ENCODE data around the gene PLCB4. TPM values are rescaled to one million over a fixed set of nuclear protein-coding genes. Genes with fewer than 3 reads are reported as not detected.

PLCB4 gene
- total and polyA plus RNA-seq, 2 donors (not counting 1 experiment from before 2014, with no cell fraction given) = 7.3 to 13.7 TPM

GRCh38 chr20:9081423-9081966 is 12.6 kb downstream of the PLCB4 start:
- no peaks in the 10 kb centered on the region for H3K36me3 ChIP-seq (ENCODE audit: control insufficient read depth, insufficient read depth, low read length)
- H3K9ac ChIP-seq (ENCODE audit: insufficient read depth, low read length) = no peak overlapping the region
- H3K79me2 ChIP-seq (ENCODE audit: control insufficient read depth, insufficient read depth, low read length) = no peaks in the 10 kb centered on the region
- H2AFZ ChIP-seq (ENCODE audit: low read length) = no peak overlapping the region
- no peak overlapping the region for H3K4me3 ChIP-seq (replicated peaks in 1 of 4; ENCODE audit: control extremely low read depth in 1 of 4, insufficient read depth in 1 of 4, low read depth in 3 of 4, low read length in 4 of 4)
- H3K9me3 ChIP-seq (ENCODE audit: control insufficient read depth, insufficient read depth, low read depth, low read length) = no peaks in the 10 kb centered on the region
- no peak for TF ChIP-seq CTCF (conservative IDR thresholded peaks at IDR 0.05 in 1 of 2, IDR thresholded peaks at IDR 0.05 in 1 of 2; ENCODE audit: low read depth in 1 of 2, low read length in 2 of 2)
- H3K4me1 ChIP-seq (ENCODE audit: control insufficient read depth, extremely low read depth, insufficient read depth, low read length) = peaks cover 3% of the 10 kb centered on the region
- H4K20me1 ChIP-seq (ENCODE audit: control insufficient read depth, extremely low read depth, insufficient read depth, low read length) = no peaks in the 10 kb centered on the region
- H3K27ac ChIP-seq (ENCODE audit: insufficient read depth, low read length) = no peak overlapping the region
- no peak for DNase-seq (ENCODE audit: low read depth in 2 of 2)
- H3K27me3 ChIP-seq (ENCODE audit: control insufficient read depth, insufficient read depth, low read length) = no peaks in the 10 kb centered on the region
- H3K4me2 ChIP-seq (ENCODE audit: extremely low read depth, insufficient read depth, low read length) = no peak overlapping the region

GRCh38 chr20:9082741-9083140 is 13.9 kb downstream of the PLCB4 start:
- Histone ChIP-seq H2AFZ (ENCODE audit: low read length) (no peak overlapping the region), H3K4me1 (ENCODE audit: control insufficient read depth, extremely low read depth, insufficient read depth, low read length) (peaks cover 3% of the 10 kb centered on the region), H3K9me3 (ENCODE audit: control insufficient read depth, insufficient read depth, low read depth, low read length) (no peaks in the 10 kb centered on the region), H3K9ac (ENCODE audit: insufficient read depth, low read length) (no peak overlapping the region), H3K36me3 (ENCODE audit: control insufficient read depth, insufficient read depth, low read length) (no peaks in the 10 kb centered on the region), H3K79me2 (ENCODE audit: control insufficient read depth, insufficient read depth, low read length) (no peaks in the 10 kb centered on the region), H3K27me3 (ENCODE audit: control insufficient read depth, insufficient read depth, low read length) (no peaks in the 10 kb centered on the region), H3K4me2 (ENCODE audit: extremely low read depth, insufficient read depth, low read length) (no peak overlapping the region), H3K27ac (ENCODE audit: insufficient read depth, low read length) (no peak overlapping the region), H4K20me1 (ENCODE audit: control insufficient read depth, extremely low read depth, insufficient read depth, low read length) (no peaks in the 10 kb centered on the region), H3K4me3 (replicated peaks in 1 of 4; ENCODE audit: control extremely low read depth in 1 of 4, insufficient read depth in 1 of 4, low read depth in 3 of 4, low read length in 4 of 4) (no peak overlapping the region)
- no peak for DNase-seq (ENCODE audit: low read depth in 2 of 2)
- TF ChIP-seq CTCF (conservative IDR thresholded peaks at IDR 0.05 in 1 of 2, IDR thresholded peaks at IDR 0.05 in 1 of 2; ENCODE audit: low read depth in 1 of 2, low read length in 2 of 2) (no peak), EZH2 (IDR thresholded peaks at IDR 0.05; ENCODE audit: low read length, missing control alignments) (no peak)

GRCh38 chr20:9087531-9088217 is 18.8 kb downstream of the PLCB4 start:
- H3K79me2 ChIP-seq (ENCODE audit: control insufficient read depth, insufficient read depth, low read length) = no peaks in the 10 kb centered on the region
- TF ChIP-seq CTCF (conservative IDR thresholded peaks at IDR 0.05 in 1 of 2, IDR thresholded peaks at IDR 0.05 in 1 of 2; ENCODE audit: low read depth in 1 of 2, low read length in 2 of 2) (no peak), EZH2 (IDR thresholded peaks at IDR 0.05; ENCODE audit: low read length, missing control alignments) (no peak)
- no peak overlapping the region for H3K4me2 ChIP-seq (ENCODE audit: extremely low read depth, insufficient read depth, low read length)
- DNase-seq (ENCODE audit: low read depth in 2 of 2) = no peak
- no peaks in the 10 kb centered on the region for H3K9me3 ChIP-seq (ENCODE audit: control insufficient read depth, insufficient read depth, low read depth, low read length)
- H3K27me3 ChIP-seq (ENCODE audit: control insufficient read depth, insufficient read depth, low read length) = no peaks in the 10 kb centered on the region
- H3K36me3 ChIP-seq (ENCODE audit: control insufficient read depth, insufficient read depth, low read length) = no peaks in the 10 kb centered on the region
- H4K20me1 ChIP-seq (ENCODE audit: control insufficient read depth, extremely low read depth, insufficient read depth, low read length) = no peaks in the 10 kb centered on the region
- no peak overlapping the region for H3K9ac ChIP-seq (ENCODE audit: insufficient read depth, low read length)
- no peak overlapping the region for H2AFZ ChIP-seq (ENCODE audit: low read length)
- H3K27ac ChIP-seq (ENCODE audit: insufficient read depth, low read length) = no peak overlapping the region
- H3K4me1 ChIP-seq (ENCODE audit: control insufficient read depth, extremely low read depth, insufficient read depth, low read length) = peaks cover 6% of the 10 kb centered on the region
- H3K4me3 ChIP-seq (replicated peaks in 1 of 4; ENCODE audit: control extremely low read depth in 1 of 4, insufficient read depth in 1 of 4, low read depth in 3 of 4, low read length in 4 of 4) = no peak overlapping the region

Measured in fibroblast of lung (primary cell).